ENCODE data around the gene SSH2.

GRCh38 chr17:29705386-29705785, 224.6 kb downstream of the SSH2 start:
- no peak for TF ChIP-seq CTCF (IDR thresholded peaks at IDR 0.05; ENCODE audit: poor library complexity)
- no peak for TF ChIP-seq EZH2 (IDR thresholded peaks at IDR 0.05; ENCODE audit: borderline replicate concordance)
- no peak for TF ChIP-seq EZH2phosphoT487 (IDR thresholded peaks at IDR 0.05; ENCODE audit: low read depth, severe bottlenecking, unreplicated experiment)
